CD4-positive, alpha-beta T cell treated with Interleukin-10 for 1 hour (primary cell): ENCODE results near the gene ZCCHC18.
A peak's percentile ranks its signal among the peaks of the same experiment; 100 is the strongest.

ENCODE experiments used
- DNase-seq: peaks from one replicate; pipeline ENCODE4 v3.0.0-alpha.2; 2020

Gene ZCCHC18

GRCh38 chrX:104134583-104135261, 22.4 kb downstream of the ZCCHC18 start:
- no peak for DNase-seq

GRCh38 chrX:104135677-104136076, 23.4 kb downstream of the ZCCHC18 start:
- no peak for DNase-seq

GRCh38 chrX:104136241-104137019, 24.1 kb downstream of the ZCCHC18 start:
- DNase-seq = peak; percentile 69

- peak; percentile 35 for DNase-seq
Measured at GRCh38 chrX:104137496-104137895, 25.2 kb downstream of the ZCCHC18 start.

GRCh38 chrX:104141087-104141760, 28.9 kb downstream of the ZCCHC18 start:
- no peak for DNase-seq

GRCh38 chrX:104151037-104151436, 38.7 kb downstream of the ZCCHC18 start:
- no peak for DNase-seq

GRCh38 chrX:104156630-104157529, 44.6 kb downstream of the ZCCHC18 start, which contains the start of gene SLC25A53:
SLC25A53 (minus strand) TSS chrX:104157009; CDS start chrX:104105257, 51,752 bp downstream.
- DNase-seq = peak; percentile 83
